ENCODE data around the gene NMNAT2. TPM values are rescaled to one million over a fixed set of nuclear protein-coding genes. Genes with fewer than 3 reads are reported as not detected.
A peak's percentile ranks its signal among the peaks of the same experiment; 100 is the strongest.

Gene NMNAT2
- total and polyA plus RNA-seq, 2 experiments from 2014 or later = 2.4 to 4.2 TPM

GRCh38 chr1:183203094-183203493 is 215.1 kb downstream of the NMNAT2 start:
- Histone ChIP-seq H3K4me1 (ENCODE audit: insufficient read depth) (peaks cover 15% of the 10 kb centered on the region), H3K4me2 (ENCODE audit: unreplicated experiment) (no peak overlapping the region), H2AFZ (no peak overlapping the region), H3K4me3 (no peak overlapping the region), H3K27me3 (replicated peaks; ENCODE audit: insufficient read depth) (no peaks in the 10 kb centered on the region), H3K27ac (no peak overlapping the region), H3K9me2 (ENCODE audit: insufficient read depth) (no peaks in the 10 kb centered on the region), H3K36me3 (ENCODE audit: low read depth) (no peaks in the 10 kb centered on the region), H3K79me2 (ENCODE audit: insufficient read depth) (no peaks in the 10 kb centered on the region), H3K9me3 (ENCODE audit: low read depth) (no peaks in the 10 kb centered on the region), H3F3A (ENCODE audit: insufficient read depth) (peaks cover 16% of the 10 kb centered on the region), H3K9ac (no peak overlapping the region), H4K20me1 (ENCODE audit: insufficient read depth) (no peaks in the 10 kb centered on the region)
- no peak for DNase-seq
- WGBS, 2 experiments (ENCODE audit: low coverage in 1 of 2, low lambda C conversion rate in 2 of 2, missing lambda C conversion rate in 2 of 2) = 93 to 97% methylated on average over 3 of the region's 3 CpGs
- TF ChIP-seq EZH2 (IDR thresholded peaks at IDR 0.05; ENCODE audit: insufficient read depth, poor library complexity, severe bottlenecking) = no peak
- in situ Hi-C loops (cut with MboI) = no loop called here

DNA sequence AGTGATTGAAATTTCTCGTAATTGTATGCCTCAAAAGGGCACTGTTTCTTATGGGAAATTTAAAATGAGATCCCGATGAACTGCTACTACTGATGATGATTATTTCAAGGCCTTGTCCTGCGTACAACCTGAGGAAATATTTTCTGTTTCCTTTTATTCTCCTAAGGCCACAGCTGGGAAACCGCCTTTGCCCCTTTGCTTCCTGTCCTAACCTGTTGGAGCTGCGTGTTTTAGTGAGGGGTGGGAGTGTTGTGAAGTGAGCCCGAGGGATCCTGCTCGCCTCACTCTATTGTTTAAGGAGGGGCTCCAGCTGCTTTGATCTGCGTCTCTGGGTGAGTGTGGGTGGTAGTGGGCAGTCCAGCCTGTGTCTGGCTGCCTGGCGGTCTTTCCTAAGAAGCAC is 217.7 kb downstream of the NMNAT2 start:
- Histone ChIP-seq H3K9me2 (ENCODE audit: insufficient read depth) (no peaks in the 10 kb centered on the region), H3F3A (ENCODE audit: insufficient read depth) (peaks cover 12% of the 10 kb centered on the region), H3K27ac (no peak overlapping the region), H3K4me2 (ENCODE audit: unreplicated experiment) (no peak overlapping the region), H4K20me1 (ENCODE audit: insufficient read depth) (no peaks in the 10 kb centered on the region), H3K4me1 (ENCODE audit: insufficient read depth) (peaks cover 13% of the 10 kb centered on the region), H3K9me3 (ENCODE audit: low read depth) (no peaks in the 10 kb centered on the region), H2AFZ (no peak overlapping the region), H3K79me2 (ENCODE audit: insufficient read depth) (no peaks in the 10 kb centered on the region), H3K27me3 (replicated peaks; ENCODE audit: insufficient read depth) (no peaks in the 10 kb centered on the region), H3K4me3 (no peak overlapping the region), H3K36me3 (ENCODE audit: low read depth) (no peaks in the 10 kb centered on the region), H3K9ac (no peak overlapping the region)
- 94 to 95% methylated on average over 9 of the region's 9 CpGs for WGBS, 2 experiments (ENCODE audit: low coverage in 1 of 2, low lambda C conversion rate in 2 of 2, missing lambda C conversion rate in 2 of 2)
- in situ Hi-C loops (cut with MboI) = no loop called here
- DNase-seq = no peak
- TF ChIP-seq EZH2 (IDR thresholded peaks at IDR 0.05; ENCODE audit: insufficient read depth, poor library complexity, severe bottlenecking) (no peak), EZH2phosphoT487 (IDR thresholded peaks at IDR 0.05; ENCODE audit: insufficient read depth, low read depth) (no peak)

DNA sequence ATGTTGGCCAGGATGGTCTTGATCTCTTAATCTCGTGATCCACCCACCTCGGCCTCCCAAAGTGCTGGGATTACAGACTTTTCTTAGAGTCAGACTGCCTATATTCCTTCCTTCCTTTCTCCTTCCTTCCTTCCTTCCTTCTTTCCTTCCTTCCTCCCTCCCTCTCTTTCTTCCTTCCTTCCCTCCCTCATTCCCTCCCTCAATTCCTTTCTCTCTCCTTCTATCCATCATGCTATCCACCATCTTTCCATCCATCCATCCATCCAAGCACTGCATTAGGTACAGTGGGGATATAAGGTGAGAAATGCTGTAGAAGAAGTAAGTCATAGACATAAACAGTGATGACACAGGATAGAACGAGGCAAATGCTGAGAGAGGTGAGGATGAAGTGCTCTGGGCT is 218.9 kb downstream of the NMNAT2 start:
- no peak for TF ChIP-seq EZH2phosphoT487 (IDR thresholded peaks at IDR 0.05; ENCODE audit: insufficient read depth, low read depth)
- TF ChIP-seq EZH2 (IDR thresholded peaks at IDR 0.05; ENCODE audit: insufficient read depth, poor library complexity, severe bottlenecking) = no peak
- no peaks in the 10 kb centered on the region for H3K9me3 ChIP-seq (ENCODE audit: low read depth)
- no peaks in the 10 kb centered on the region for H4K20me1 ChIP-seq (ENCODE audit: insufficient read depth)
- H3K9ac ChIP-seq = no peak overlapping the region
- H2AFZ ChIP-seq = no peak overlapping the region
- no peak overlapping the region for H3K4me2 ChIP-seq (ENCODE audit: unreplicated experiment)
- peaks cover 16% of the 10 kb centered on the region for H3K4me1 ChIP-seq (ENCODE audit: insufficient read depth)
- H3K4me3 ChIP-seq = no peak overlapping the region
- peaks cover 15% of the 10 kb centered on the region; the same call in 1 of the 2 replicates for H3F3A ChIP-seq (ENCODE audit: insufficient read depth)
- H3K27me3 ChIP-seq (replicated peaks; ENCODE audit: insufficient read depth) = no peaks in the 10 kb centered on the region
- H3K9me2 ChIP-seq (ENCODE audit: insufficient read depth) = no peaks in the 10 kb centered on the region
- WGBS, 2 experiments (ENCODE audit: low coverage in 1 of 2, low lambda C conversion rate in 2 of 2, missing lambda C conversion rate in 2 of 2) = 96 to 98% methylated on average over 3 of the region's 3 CpGs
- no peak overlapping the region for H3K27ac ChIP-seq
- no peak for DNase-seq
- no peaks in the 10 kb centered on the region for H3K79me2 ChIP-seq (ENCODE audit: insufficient read depth)
- in situ Hi-C loops (cut with MboI) = no loop called here
- no peaks in the 10 kb centered on the region for H3K36me3 ChIP-seq (ENCODE audit: low read depth)

GRCh38 chr1:183198463-183198862 is 219.7 kb downstream of the NMNAT2 start:
- no peaks in the 10 kb centered on the region for H3K9me3 ChIP-seq (ENCODE audit: low read depth)
- no peaks in the 10 kb centered on the region for H3K27me3 ChIP-seq (replicated peaks; ENCODE audit: insufficient read depth)
- peak overlapping the region; percentile 72 for H3K27ac ChIP-seq
- H3K36me3 ChIP-seq (ENCODE audit: low read depth) = no peaks in the 10 kb centered on the region
- no peak for TF ChIP-seq EZH2 (IDR thresholded peaks at IDR 0.05; ENCODE audit: insufficient read depth, poor library complexity, severe bottlenecking)
- TF ChIP-seq EZH2phosphoT487 (IDR thresholded peaks at IDR 0.05; ENCODE audit: insufficient read depth, low read depth) = no peak
- 66 to 90% methylated on average over 9 of the region's 9 CpGs for WGBS, 2 experiments (ENCODE audit: low coverage in 1 of 2, low lambda C conversion rate in 2 of 2, missing lambda C conversion rate in 2 of 2)
- peak; percentile 87 for DNase-seq
- in situ Hi-C loops (cut with MboI) = no loop called here
- H3K79me2 ChIP-seq (ENCODE audit: insufficient read depth) = no peaks in the 10 kb centered on the region
- H3K9me2 ChIP-seq (ENCODE audit: insufficient read depth) = no peaks in the 10 kb centered on the region
- H3K4me2 ChIP-seq (ENCODE audit: unreplicated experiment) = no peak overlapping the region
- no peaks in the 10 kb centered on the region for H4K20me1 ChIP-seq (ENCODE audit: insufficient read depth)
- H3K9ac ChIP-seq = peak overlapping the region; percentile 48; the same call in 1 of the 2 replicates
- H3K4me3 ChIP-seq = no peak overlapping the region
- H3K4me1 ChIP-seq (ENCODE audit: insufficient read depth) = peaks cover 17% of the 10 kb centered on the region
- H3F3A ChIP-seq (ENCODE audit: insufficient read depth) = peaks cover 15% of the 10 kb centered on the region; the same call in 1 of the 2 replicates
- no peak overlapping the region for H2AFZ ChIP-seq

Other genes with a start within 250 kb of the NMNAT2 start
- 1.9 and 2.4 TPM in 2 replicates for gene LAMC2, start 232.1 kb downstream of the NMNAT2 start, total RNA-seq (2014; rRNA removed; shearing (Covaris generic))
- 2.7 and 3.2 TPM in 2 replicates for gene LAMC2, start 232.1 kb downstream of the NMNAT2 start, polyA plus RNA-seq (2016; fragmentation: Nextera tagmentation; extraction: Ambion mirVana)
- gene SMG7, start 54.1 kb upstream of the NMNAT2 start, total RNA-seq (2014; rRNA removed; shearing (Covaris generic)) = 16.2 and 18.7 TPM in 2 replicates
- gene SMG7, start 54.1 kb upstream of the NMNAT2 start, polyA plus RNA-seq (2016; fragmentation: Nextera tagmentation; extraction: Ambion mirVana) = 28.2 and 32.8 TPM in 2 replicates
- gene NCF2, start 172.1 kb upstream of the NMNAT2 start, total RNA-seq (2014; rRNA removed; shearing (Covaris generic)) = not detected in 2 replicates
- 0.28 and 0.41 TPM in 2 replicates for gene NCF2, start 172.1 kb upstream of the NMNAT2 start, polyA plus RNA-seq (2016; fragmentation: Nextera tagmentation; extraction: Ambion mirVana)
- gene ARPC5, start 217.4 kb upstream of the NMNAT2 start, total RNA-seq (2014; rRNA removed; shearing (Covaris generic)) = 388 and 428 TPM in 2 replicates
- gene ARPC5, start 217.4 kb upstream of the NMNAT2 start, polyA plus RNA-seq (2016; fragmentation: Nextera tagmentation; extraction: Ambion mirVana) = 666 and 676 TPM in 2 replicates
- gene APOBEC4, start 234.9 kb upstream of the NMNAT2 start, total RNA-seq (2014; rRNA removed; shearing (Covaris generic)) = not detected in 2 replicates
- not detected in 2 replicates for gene APOBEC4, start 234.9 kb upstream of the NMNAT2 start, polyA plus RNA-seq (2016; fragmentation: Nextera tagmentation; extraction: Ambion mirVana)

All from GM23248 (cell line).